HCT116 (cell line): ENCODE measurements around the gene RIT1.
A peak's percentile ranks its signal among the peaks of the same experiment; 100 is the strongest.

Source experiments
- EZH2 ChIP-seq: fragments of 200-600 bp; sonication (generic); IDR thresholded peaks from 2 replicates; pipeline ENCODE4 v1.6.1; 2017; ENCODE audit warnings: antibody characterized with exemption, mixed run types
- EZH2phosphoT487 ChIP-seq: fragments of 200-600 bp; IDR thresholded peaks from 2 replicates; pipeline ENCODE4 v1.6.1; 2018; ENCODE audit warnings: antibody characterized with exemption, borderline replicate concordance
- FOSL1 ChIP-seq: IDR thresholded peaks from 2 replicates; pipeline ENCODE4 v1.6.1; 2012; ENCODE audit warnings: low read depth
- JUND ChIP-seq: IDR thresholded peaks from 2 replicates; pipeline ENCODE4 v1.6.1; 2012
- POLR2A ChIP-seq: IDR thresholded peaks from 2 replicates; pipeline ENCODE4 v1.7.0; 2011; ENCODE audit warnings: borderline replicate concordance; ENCODE audit not compliant: insufficient read depth, insufficient read length; ENCODE audit errors: extremely low read depth
- POLR2AphosphoS5 ChIP-seq: IDR thresholded peaks from 2 replicates; pipeline ENCODE4 v1.6.1; 2011; ENCODE audit warnings: mild to moderate bottlenecking, low read depth, low read length, moderate library complexity
- RAD21 ChIP-seq: IDR thresholded peaks from 2 replicates; pipeline ENCODE4 v1.6.1; 2012; ENCODE audit warnings: low read depth, mild to moderate bottlenecking
- ZFX ChIP-seq: fragments of 450-650 bp; IDR thresholded peaks from 2 replicates; pipeline ENCODE4 v1.6.1; 2017
- TF ChIP-seq, protein P1 (sequence below): IDR thresholded peaks from 2 replicates; pipeline ENCODE4 v1.6.1; 2012
- TF ChIP-seq, protein P2 (sequence below), 3 experiments: fragments of 200-600 bp in 1 of 3; sonication (generic) in 1 of 3; IDR thresholded peaks in 2 of 3; conservative IDR thresholded peaks in 1 of 3; 2 replicates each; pipeline ENCODE4 v1.5.1; 2012 to 2017; ENCODE audit warnings: low read depth in 2 of 3, low read length in 2 of 3, antibody characterized with exemption in 1 of 3, borderline replicate concordance in 1 of 3, control low read depth in 1 of 3, mild to moderate bottlenecking in 1 of 3, mixed read lengths in 1 of 3, mixed run types in 1 of 3, moderate library complexity in 1 of 3; ENCODE audit not compliant: insufficient read depth in 1 of 3
- TF ChIP-seq, protein P3 (sequence below): IDR thresholded peaks from 2 replicates; pipeline ENCODE4 v1.6.1; 2012; ENCODE audit warnings: low read depth
- TF ChIP-seq, protein P4 (sequence below): IDR thresholded peaks from 2 replicates; pipeline ENCODE4 v1.6.1; 2012

DNA sequence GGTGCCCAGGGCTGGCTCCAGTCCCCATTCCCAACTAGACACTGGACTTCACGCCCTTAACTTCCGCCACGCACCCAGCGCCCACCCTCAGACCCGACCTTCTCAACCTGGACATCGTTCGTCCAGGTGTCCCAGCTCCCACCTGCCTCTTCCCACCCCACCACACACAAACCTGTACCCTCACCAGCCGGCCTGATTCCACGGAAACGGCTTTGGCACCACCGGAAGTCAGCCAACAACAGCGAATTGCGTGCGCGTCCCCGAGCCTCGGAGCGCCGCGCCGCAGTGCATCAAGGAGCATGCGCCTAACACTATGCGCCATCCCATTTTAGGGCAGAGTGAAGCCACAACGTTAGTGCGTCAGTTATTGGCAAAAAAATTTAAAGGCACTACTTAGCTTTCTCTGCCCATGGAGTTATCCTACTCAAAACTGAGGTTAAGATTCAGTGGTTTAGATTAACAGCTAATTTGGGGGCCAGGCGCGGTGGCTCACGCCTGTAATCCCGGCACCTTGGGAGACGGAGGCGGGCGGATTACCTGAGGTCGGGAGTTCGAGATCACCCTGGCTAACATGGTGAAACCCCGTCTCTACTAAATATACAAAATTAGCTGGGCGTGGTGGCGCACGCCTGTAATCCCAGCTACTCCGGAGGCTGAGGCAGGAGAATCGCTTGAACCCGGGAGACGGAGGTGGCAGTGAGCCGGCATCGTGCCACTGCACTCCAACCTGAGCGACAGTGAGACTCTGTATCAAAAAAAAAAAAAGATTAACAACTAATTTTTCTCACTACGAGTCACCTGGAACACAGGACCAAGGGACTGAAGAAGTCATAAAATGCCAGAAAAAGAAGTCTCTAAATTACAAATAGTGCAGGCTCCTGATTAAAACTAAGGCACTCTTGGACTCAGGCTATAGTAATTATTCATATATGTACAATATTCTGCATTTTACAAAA is 53.9 kb downstream of the RIT1 start, which contains the start of gene GON4L:
- TF ChIP-seq EZH2phosphoT487, result no peak
- TF ChIP-seq, protein P1, sequence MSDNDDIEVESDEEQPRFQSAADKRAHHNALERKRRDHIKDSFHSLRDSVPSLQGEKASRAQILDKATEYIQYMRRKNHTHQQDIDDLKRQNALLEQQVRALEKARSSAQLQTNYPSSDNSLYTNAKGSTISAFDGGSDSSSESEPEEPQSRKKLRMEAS, result peak; percentile 89
- peak; percentile 82 for TF ChIP-seq POLR2A
- TF ChIP-seq, protein P2, sequence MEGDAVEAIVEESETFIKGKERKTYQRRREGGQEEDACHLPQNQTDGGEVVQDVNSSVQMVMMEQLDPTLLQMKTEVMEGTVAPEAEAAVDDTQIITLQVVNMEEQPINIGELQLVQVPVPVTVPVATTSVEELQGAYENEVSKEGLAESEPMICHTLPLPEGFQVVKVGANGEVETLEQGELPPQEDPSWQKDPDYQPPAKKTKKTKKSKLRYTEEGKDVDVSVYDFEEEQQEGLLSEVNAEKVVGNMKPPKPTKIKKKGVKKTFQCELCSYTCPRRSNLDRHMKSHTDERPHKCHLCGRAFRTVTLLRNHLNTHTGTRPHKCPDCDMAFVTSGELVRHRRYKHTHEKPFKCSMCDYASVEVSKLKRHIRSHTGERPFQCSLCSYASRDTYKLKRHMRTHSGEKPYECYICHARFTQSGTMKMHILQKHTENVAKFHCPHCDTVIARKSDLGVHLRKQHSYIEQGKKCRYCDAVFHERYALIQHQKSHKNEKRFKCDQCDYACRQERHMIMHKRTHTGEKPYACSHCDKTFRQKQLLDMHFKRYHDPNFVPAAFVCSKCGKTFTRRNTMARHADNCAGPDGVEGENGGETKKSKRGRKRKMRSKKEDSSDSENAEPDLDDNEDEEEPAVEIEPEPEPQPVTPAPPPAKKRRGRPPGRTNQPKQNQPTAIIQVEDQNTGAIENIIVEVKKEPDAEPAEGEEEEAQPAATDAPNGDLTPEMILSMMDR (IDR thresholded peaks at IDR 0.05 in 2 of 3, conservative IDR thresholded peaks at IDR 0.05 in 1 of 3; ENCODE audit: borderline replicate concordance in 1 of 3, insufficient read depth in 1 of 3, low read depth in 2 of 3, low read length in 2 of 3), result no peak
- no peak for TF ChIP-seq JUND
- no peak for TF ChIP-seq RAD21
- TF ChIP-seq, protein P3, sequence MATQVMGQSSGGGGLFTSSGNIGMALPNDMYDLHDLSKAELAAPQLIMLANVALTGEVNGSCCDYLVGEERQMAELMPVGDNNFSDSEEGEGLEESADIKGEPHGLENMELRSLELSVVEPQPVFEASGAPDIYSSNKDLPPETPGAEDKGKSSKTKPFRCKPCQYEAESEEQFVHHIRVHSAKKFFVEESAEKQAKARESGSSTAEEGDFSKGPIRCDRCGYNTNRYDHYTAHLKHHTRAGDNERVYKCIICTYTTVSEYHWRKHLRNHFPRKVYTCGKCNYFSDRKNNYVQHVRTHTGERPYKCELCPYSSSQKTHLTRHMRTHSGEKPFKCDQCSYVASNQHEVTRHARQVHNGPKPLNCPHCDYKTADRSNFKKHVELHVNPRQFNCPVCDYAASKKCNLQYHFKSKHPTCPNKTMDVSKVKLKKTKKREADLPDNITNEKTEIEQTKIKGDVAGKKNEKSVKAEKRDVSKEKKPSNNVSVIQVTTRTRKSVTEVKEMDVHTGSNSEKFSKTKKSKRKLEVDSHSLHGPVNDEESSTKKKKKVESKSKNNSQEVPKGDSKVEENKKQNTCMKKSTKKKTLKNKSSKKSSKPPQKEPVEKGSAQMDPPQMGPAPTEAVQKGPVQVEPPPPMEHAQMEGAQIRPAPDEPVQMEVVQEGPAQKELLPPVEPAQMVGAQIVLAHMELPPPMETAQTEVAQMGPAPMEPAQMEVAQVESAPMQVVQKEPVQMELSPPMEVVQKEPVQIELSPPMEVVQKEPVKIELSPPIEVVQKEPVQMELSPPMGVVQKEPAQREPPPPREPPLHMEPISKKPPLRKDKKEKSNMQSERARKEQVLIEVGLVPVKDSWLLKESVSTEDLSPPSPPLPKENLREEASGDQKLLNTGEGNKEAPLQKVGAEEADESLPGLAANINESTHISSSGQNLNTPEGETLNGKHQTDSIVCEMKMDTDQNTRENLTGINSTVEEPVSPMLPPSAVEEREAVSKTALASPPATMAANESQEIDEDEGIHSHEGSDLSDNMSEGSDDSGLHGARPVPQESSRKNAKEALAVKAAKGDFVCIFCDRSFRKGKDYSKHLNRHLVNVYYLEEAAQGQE, result no peak
- TF ChIP-seq EZH2, result no peak
- no peak for TF ChIP-seq FOSL1
- TF ChIP-seq POLR2AphosphoS5, result peak; percentile 94
- TF ChIP-seq, protein P4, sequence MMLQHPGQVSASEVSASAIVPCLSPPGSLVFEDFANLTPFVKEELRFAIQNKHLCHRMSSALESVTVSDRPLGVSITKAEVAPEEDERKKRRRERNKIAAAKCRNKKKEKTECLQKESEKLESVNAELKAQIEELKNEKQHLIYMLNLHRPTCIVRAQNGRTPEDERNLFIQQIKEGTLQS, result no peak
- no peak for TF ChIP-seq ZFX
